ENCODE data around the gene VKORC1L1. TPM values are rescaled to one million over a fixed set of nuclear protein-coding genes. Genes with fewer than 3 reads are reported as not detected.
"Not testable (repeated sequence)": the region's sequence is repeated elsewhere in the genome, so short reads cannot be mapped to it uniquely, and the experiment has no call there.

The VKORC1L1 gene
- total and polyA plus RNA-seq, 9 donors, result 11.0 to 24.4 (median 20.4) TPM

GRCh38 chr7:65879292-65880153 lies 6.6 kb downstream of the VKORC1L1 start:
- H3K36me3 ChIP-seq (ENCODE audit: control insufficient read depth, insufficient read depth, low read length); H3K27ac ChIP-seq (ENCODE audit: low read length); H3K9me3 ChIP-seq (replicated peaks; ENCODE audit: control insufficient read depth, low read depth, low read length); H3K4me3 ChIP-seq (ENCODE audit: low read length); H3K27me3 ChIP-seq (ENCODE audit: control insufficient read depth, insufficient read depth, low read length); DNase-seq; H3K4me1 ChIP-seq (ENCODE audit: control insufficient read depth, insufficient read depth, low read length): not testable (repeated sequence)
- 67% methylated on average over 2 of the region's 5 CpGs for WGBS (ENCODE audit: insufficient coverage)

DNA sequence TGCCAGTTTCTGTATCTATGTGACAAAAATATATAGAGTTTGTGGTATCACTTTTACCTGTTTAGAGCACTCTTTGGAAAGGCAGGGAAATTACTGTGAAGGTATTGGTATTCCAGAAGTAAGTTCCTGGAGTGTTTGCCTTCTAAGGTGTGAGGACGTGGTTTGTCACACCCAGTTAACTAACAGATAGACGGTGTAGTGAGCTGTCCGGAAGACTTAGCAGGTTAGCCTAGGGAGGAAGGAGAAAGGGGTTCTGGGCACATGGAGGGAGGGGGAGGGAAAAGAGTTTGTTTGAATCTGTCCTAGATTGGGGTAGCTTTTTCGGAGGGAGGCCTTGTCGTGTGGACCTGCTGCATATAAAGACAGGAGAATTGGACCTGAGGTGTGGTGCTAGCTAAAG lies 7.4 kb downstream of the VKORC1L1 start:
- not testable (repeated sequence) for H3K27ac ChIP-seq (ENCODE audit: low read length); H3K27me3 ChIP-seq (ENCODE audit: control insufficient read depth, insufficient read depth, low read length); H3K36me3 ChIP-seq (ENCODE audit: control insufficient read depth, insufficient read depth, low read length); DNase-seq; H3K9me3 ChIP-seq (replicated peaks; ENCODE audit: control insufficient read depth, low read depth, low read length); H3K4me3 ChIP-seq (ENCODE audit: low read length); H3K4me1 ChIP-seq (ENCODE audit: control insufficient read depth, insufficient read depth, low read length)
- 90% methylated on average over 5 of the region's 5 CpGs for WGBS (ENCODE audit: insufficient coverage)

- H3K4me1 ChIP-seq (ENCODE audit: control insufficient read depth, insufficient read depth, low read length); H3K9me3 ChIP-seq (replicated peaks; ENCODE audit: control insufficient read depth, low read depth, low read length); H3K27me3 ChIP-seq (ENCODE audit: control insufficient read depth, insufficient read depth, low read length); H3K27ac ChIP-seq (ENCODE audit: low read length); H3K36me3 ChIP-seq (ENCODE audit: control insufficient read depth, insufficient read depth, low read length); DNase-seq; H3K4me3 ChIP-seq (ENCODE audit: low read length): not testable (repeated sequence)
Observed at GRCh38 chr7:65884983-65885382, 12.1 kb downstream of the VKORC1L1 start.

DNA sequence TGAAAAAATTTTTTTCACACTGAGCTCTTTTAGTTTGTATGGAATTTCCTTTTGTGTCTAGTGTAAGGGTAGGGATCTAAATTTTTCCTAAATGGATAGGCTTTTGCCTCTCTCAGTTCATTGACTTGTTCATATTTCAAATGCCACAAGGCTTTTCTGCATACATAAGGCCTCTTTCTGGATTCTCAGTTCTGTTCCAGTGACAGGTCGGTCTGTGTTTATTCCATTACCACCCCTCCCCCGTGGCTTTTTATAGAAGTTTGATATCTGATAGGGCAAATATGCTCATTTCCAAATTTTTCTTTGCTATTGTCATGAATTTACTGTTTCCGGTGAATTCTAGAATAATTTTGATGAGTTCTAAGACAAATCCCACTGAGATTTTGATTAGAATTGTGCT lies 12.7 kb downstream of the VKORC1L1 start:
- not testable (repeated sequence) for H3K4me3 ChIP-seq (ENCODE audit: low read length); H3K9me3 ChIP-seq (replicated peaks; ENCODE audit: control insufficient read depth, low read depth, low read length); H3K4me1 ChIP-seq (ENCODE audit: control insufficient read depth, insufficient read depth, low read length); H3K27ac ChIP-seq (ENCODE audit: low read length); H3K27me3 ChIP-seq (ENCODE audit: control insufficient read depth, insufficient read depth, low read length); DNase-seq; H3K36me3 ChIP-seq (ENCODE audit: control insufficient read depth, insufficient read depth, low read length)
- no CpG with 5 or more reads among the region's 3 CpGs for WGBS (ENCODE audit: insufficient coverage)

DNA sequence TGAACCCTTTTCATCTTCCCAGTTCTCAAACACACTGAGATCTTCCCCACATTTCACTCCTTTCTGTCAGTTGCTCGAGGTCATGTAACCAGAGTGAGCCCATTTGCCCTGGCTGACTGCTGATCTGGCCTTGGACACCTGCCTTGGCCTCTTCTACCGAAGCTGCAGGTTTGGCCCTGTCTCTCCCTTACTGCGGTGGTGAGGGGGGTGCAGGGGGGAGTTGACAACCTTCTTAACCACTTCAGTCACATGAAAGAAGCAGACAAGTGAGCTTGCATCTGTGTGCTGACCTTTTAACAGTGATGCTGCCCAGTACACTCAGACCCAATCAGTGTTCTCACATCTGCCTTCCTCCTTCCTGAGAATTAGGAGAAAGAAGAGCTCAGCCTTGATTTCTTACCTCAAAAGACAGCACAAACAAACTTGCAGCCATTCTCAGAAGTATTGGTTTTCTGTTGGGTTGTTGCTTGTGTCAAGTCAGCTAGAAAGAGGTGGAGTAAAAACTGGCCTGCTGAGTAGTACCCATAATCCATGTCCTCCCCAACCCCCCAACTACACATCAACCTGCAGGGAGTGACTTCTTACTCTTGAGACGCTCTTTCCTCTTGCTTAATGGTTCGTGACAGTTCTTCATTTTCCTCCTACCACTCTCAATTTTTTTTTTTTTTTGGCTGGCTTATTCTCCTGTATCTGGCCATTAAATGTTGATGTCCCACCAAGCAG lies 15.7 kb downstream of the VKORC1L1 start:
- DNase-seq; H3K36me3 ChIP-seq (ENCODE audit: control insufficient read depth, insufficient read depth, low read length); H3K9me3 ChIP-seq (replicated peaks; ENCODE audit: control insufficient read depth, low read depth, low read length); H3K4me1 ChIP-seq (ENCODE audit: control insufficient read depth, insufficient read depth, low read length); H3K4me3 ChIP-seq (ENCODE audit: low read length); H3K27me3 ChIP-seq (ENCODE audit: control insufficient read depth, insufficient read depth, low read length); H3K27ac ChIP-seq (ENCODE audit: low read length): not testable (repeated sequence)
- 80% methylated on average over 1 of the region's 5 CpGs for WGBS (ENCODE audit: insufficient coverage)

DNA sequence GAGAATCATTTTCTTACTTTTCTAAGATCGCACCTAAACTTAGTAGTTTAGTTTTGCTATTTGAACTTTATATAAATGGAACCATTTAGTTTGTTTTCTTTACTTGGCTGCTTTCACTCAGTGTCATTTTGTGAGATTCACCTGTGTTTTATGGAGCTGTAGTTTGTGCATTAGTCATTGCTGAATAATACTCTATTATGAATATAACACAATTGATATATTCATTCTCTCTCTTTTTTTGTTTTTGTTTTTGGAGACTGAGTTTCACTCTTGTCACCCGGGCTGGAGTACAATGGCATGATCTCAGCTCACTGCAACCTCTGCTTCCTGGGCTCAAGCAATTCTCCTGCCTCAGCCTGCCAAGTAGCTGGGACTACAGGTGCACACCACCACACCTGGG lies 16.8 kb downstream of the VKORC1L1 start:
- DNase-seq; H3K36me3 ChIP-seq (ENCODE audit: control insufficient read depth, insufficient read depth, low read length); H3K4me1 ChIP-seq (ENCODE audit: control insufficient read depth, insufficient read depth, low read length); H3K4me3 ChIP-seq (ENCODE audit: low read length); H3K9me3 ChIP-seq (replicated peaks; ENCODE audit: control insufficient read depth, low read depth, low read length); H3K27me3 ChIP-seq (ENCODE audit: control insufficient read depth, insufficient read depth, low read length); H3K27ac ChIP-seq (ENCODE audit: low read length): not testable (repeated sequence)
- no CpG with 5 or more reads among the region's 2 CpGs for WGBS (ENCODE audit: insufficient coverage)

- no peak for DNase-seq
- WGBS (ENCODE audit: insufficient coverage), result 100% methylated on average over 1 of the region's 5 CpGs
- H3K9me3 ChIP-seq (replicated peaks; ENCODE audit: control insufficient read depth, low read depth, low read length), result no peaks in the 10 kb centered on the region
Observed at GRCh38 chr7:65892161-65892560, 19.3 kb downstream of the VKORC1L1 start.

DNA sequence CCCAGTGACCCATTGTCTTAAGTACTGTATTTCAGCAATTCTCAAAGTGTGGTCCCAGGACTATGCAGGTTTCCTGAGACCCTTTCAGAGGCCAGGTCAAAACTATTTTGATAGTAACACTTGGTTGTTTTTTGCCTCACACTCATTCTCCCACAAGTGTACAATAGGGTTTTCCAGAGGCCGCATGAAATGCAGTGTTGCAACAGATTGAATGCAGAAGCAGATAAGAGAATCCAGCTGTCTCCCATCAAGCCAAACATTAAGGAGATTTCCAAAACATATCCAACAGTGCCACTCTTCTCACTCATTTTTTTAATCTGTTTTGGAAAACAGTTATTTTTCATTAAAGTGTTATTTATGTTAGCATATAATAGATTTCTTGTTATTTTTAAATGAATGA lies 20.0 kb downstream of the VKORC1L1 start:
- DNase-seq, result no peak
- H3K4me1 ChIP-seq (ENCODE audit: control insufficient read depth, insufficient read depth, low read length), result no peaks in the 10 kb centered on the region
- no peaks in the 10 kb centered on the region for H3K9me3 ChIP-seq (replicated peaks; ENCODE audit: control insufficient read depth, low read depth, low read length)
- no peaks in the 10 kb centered on the region for H3K36me3 ChIP-seq (ENCODE audit: control insufficient read depth, insufficient read depth, low read length)
- no peak overlapping the region for H3K4me3 ChIP-seq (ENCODE audit: low read length)
- H3K27me3 ChIP-seq (ENCODE audit: control insufficient read depth, insufficient read depth, low read length), result no peaks in the 10 kb centered on the region
- no peak overlapping the region for H3K27ac ChIP-seq (ENCODE audit: low read length)
- 60% methylated on average over 1 of the region's 1 CpG for WGBS (ENCODE audit: insufficient coverage)

More at GRCh38 chr7:65892161-65892560, 19.3 kb downstream of the VKORC1L1 start:
- H3K4me1 ChIP-seq (ENCODE audit: control insufficient read depth, insufficient read depth, low read length), result no peaks in the 10 kb centered on the region
- H3K4me3 ChIP-seq (ENCODE audit: low read length), result no peak overlapping the region
- no peak overlapping the region for H3K27ac ChIP-seq (ENCODE audit: low read length)
- H3K36me3 ChIP-seq (ENCODE audit: control insufficient read depth, insufficient read depth, low read length), result no peaks in the 10 kb centered on the region
- H3K27me3 ChIP-seq (ENCODE audit: control insufficient read depth, insufficient read depth, low read length), result no peaks in the 10 kb centered on the region

GRCh38 chr7:65896279-65896870 lies 23.5 kb downstream of the VKORC1L1 start:
- Histone ChIP-seq H3K9me3 (replicated peaks; ENCODE audit: control insufficient read depth, low read depth, low read length) (peaks cover 2% of the 10 kb centered on the region), H3K27me3 (ENCODE audit: control insufficient read depth, insufficient read depth, low read length) (no peaks in the 10 kb centered on the region), H3K27ac (ENCODE audit: low read length) (no peak overlapping the region), H3K4me1 (ENCODE audit: control insufficient read depth, insufficient read depth, low read length) (no peaks in the 10 kb centered on the region), H3K36me3 (ENCODE audit: control insufficient read depth, insufficient read depth, low read length) (no peaks in the 10 kb centered on the region), H3K4me3 (ENCODE audit: low read length) (no peak overlapping the region)
- no peak for DNase-seq
- 82% methylated on average over 3 of the region's 4 CpGs for WGBS (ENCODE audit: insufficient coverage)

DNA sequence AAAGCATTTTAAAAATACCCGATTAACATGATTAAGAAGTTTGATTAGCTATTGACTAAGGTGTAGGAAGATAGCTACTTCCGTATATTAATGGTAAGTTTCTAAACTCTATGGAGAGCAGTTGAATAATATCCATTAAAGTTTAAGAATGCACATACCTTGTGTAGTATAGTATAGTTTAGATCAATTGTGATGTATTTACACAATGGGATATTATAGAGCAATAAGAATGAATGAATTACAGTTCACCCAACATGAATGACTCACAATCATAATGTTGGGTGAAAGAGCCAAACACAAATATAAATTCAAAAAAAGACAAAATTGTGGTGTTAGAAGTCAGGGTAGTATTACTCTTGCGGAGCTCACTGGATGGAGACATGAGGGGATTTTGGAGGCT lies 24.4 kb downstream of the VKORC1L1 start:
- WGBS (ENCODE audit: insufficient coverage), result no CpG with 5 or more reads among the region's 3 CpGs
- DNase-seq; H3K4me1 ChIP-seq (ENCODE audit: control insufficient read depth, insufficient read depth, low read length); H3K27ac ChIP-seq (ENCODE audit: low read length); H3K27me3 ChIP-seq (ENCODE audit: control insufficient read depth, insufficient read depth, low read length); H3K36me3 ChIP-seq (ENCODE audit: control insufficient read depth, insufficient read depth, low read length); H3K4me3 ChIP-seq (ENCODE audit: low read length): not testable (repeated sequence)
- peaks cover 11% of the 10 kb centered on the region for H3K9me3 ChIP-seq (replicated peaks; ENCODE audit: control insufficient read depth, low read depth, low read length)

Data from muscle of leg (tissue), 11 donors.